Gastrocnemius medialis (tissue), 4 donors: Measurements from ENCODE around the gene OR1L6.

Experiments
- CTCF ChIP-seq, 5 experiments: fragments of 450-650 bp in 3 of 5; fragments of 200-600 bp in 2 of 5; sonication (generic) in 2 of 5; IDR thresholded peaks in 4 of 5; conservative IDR thresholded peaks in 1 of 5; 1 replicate in 4 of 5; 2 replicates in 1 of 5; pipeline ENCODE4 v1.5.1; 2016 to 2019; ENCODE audit warnings: antibody characterized with exemption in 5 of 5, mild to moderate bottlenecking in 3 of 5, moderate library complexity in 3 of 5
- POLR2A ChIP-seq, 2 donors: fragments of 450-650 bp; IDR thresholded peaks; one replicate each; pipeline ENCODE4 v1.6.1; 2017; ENCODE audit warnings: antibody characterized with exemption in 2 of 2, mild to moderate bottlenecking in 2 of 2, moderate library complexity in 2 of 2

GRCh38 chr9:122723690-122724089 lies 18.4 kb upstream of the OR1L6 start, which contains the start of gene OR1L4:
- TF ChIP-seq POLR2A (IDR thresholded peaks at IDR 0.05) (no peak), CTCF (IDR thresholded peaks at IDR 0.05 in 4 of 5, conservative IDR thresholded peaks at IDR 0.05 in 1 of 5) (no peak)
